ENCODE measurements around the gene HIVEP1.

HIVEP1 gene

DNA sequence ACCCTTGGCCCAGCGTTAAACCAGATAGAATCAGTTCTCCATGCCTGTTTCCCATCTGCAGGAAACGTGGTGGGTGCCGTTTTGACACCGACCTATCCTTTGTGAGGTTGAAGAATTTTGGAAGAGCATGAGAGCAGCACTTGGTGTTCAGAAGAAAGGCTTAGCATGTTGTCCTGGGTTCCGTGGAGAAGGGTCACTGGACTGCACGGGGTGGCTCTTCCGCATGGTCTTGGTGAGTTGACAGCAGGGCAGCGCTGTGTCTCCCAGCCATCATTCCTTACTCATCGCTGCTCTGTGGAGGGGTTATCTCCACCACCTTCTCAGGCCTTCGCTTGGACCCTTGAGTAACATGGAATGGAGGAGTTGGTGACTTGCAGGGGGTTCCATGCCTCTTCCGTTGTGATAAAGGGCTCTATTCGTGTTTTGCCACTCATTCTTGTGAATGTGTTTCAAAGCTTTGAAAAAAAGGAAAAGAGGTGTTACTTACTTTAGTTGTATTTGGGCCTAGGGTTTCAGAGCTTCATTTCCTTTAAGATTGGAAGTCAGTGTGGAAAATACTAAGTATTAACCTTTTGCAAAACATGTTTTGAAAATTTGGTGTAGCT lies 8.2 kb downstream of the HIVEP1 start:
- FAIRE-seq = no peak

DNA sequence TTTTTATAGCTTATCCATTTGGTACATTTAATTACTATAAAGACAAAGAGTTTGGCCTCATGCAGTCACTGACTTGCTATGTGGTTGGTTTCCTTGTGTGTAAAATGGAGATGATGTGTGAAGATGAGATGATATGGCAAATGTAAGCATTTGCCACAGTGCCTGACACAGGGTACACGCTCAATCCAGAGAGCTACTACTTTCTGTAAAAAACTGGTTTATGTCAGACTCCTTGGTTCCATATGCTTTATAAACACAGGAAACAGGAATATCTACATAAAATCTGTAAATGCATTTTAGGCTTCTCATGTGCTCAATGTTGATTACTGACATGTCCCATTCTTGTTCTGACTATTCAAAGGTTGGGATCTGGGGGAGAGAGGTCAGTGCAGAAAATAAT lies 10.4 kb downstream of the HIVEP1 start:
- no peak for FAIRE-seq

DNA sequence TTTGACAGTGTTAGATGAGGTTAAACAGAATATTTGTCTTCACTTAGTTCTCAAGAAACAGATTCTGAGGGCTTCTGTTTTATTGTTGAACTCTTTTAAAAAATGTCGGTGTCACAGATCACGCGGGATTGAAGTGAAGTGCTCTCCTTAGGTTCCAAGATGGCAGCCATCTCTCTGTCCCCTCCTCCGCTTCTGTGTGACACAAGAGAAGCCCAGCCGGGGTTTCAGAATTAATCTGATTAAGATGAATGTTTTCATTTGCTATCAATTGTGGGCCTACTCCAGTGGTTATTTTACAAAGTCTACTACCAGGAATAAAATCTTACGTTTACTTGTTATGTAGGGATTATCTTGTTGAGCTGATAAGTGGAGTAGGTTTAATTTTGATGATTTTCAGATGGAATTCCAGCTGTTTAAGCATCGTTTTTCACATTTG lies 10.9 kb downstream of the HIVEP1 start:
- no peak for FAIRE-seq

DNA sequence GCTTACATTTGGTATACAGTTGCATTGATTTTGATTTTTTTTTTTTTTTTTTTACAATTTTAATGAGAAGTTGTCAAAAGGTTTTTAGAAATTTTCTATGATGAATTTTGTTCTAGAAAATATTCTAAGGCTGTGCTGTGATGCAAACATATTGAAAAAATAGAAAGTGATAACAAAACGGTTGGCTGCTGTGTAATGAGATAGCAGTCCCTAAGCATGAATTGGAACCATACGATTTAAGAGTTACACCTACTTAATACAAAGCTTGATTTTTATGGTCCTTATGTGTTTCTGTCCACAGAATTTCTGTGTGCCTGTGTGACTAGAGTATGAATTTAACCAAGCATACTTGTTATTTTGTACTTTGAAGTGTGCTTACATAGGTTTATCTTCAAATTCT lies 12.1 kb downstream of the HIVEP1 start:
- no peak for FAIRE-seq

DNA sequence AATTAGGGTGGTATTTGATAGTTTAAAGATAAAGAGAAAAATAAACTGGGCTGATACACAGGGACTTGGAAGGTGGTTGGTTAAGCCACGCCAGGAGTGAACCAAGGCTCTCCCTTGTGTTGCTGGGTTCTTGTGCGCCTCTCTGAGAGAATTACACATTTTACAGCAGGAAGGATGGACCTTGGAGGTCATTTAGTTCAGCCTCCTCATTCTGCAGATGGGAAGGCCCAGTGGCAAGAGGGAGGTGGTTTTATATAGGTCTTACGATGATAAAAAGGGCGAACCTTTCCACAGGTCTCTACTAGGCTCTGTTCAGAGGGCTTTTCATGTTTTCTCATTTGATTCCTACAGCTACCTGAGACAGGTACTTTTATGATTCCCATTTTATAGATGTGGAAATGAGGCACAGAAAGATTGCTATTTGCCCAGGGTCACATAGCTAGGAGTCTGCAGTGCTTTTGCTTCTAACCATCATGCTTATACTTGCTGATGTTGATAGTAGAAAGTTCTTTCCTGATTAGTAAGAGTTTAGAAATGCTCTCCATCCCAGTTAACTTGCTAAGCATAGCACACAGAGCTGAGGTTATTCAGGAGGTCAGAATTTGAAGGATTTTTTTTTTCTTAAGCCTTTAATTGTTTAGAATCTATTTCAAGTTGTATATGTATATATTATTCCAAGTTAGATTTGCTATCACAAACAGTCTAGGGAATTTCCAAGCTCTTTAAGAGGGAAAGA lies 12.8 kb downstream of the HIVEP1 start:
- no peak for FAIRE-seq

DNA sequence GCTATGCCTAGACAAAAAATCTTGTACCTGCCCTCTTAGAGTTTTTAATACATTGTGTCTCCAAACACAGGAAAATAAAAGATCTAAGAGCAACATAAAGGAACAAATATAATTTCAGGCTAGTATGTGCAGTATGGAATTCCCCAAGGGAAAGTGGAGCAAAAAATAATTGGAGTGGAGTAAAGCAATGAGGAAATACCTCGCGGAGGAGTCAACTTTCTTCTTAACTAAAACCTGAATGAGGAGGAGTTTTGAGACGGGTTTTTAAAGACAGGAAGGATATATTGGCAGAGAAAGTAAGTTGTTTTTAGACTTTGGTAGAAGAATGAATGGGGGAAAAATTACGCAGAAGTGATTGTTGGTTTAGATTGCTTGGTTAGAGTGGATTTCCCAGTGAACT lies 14.0 kb downstream of the HIVEP1 start:
- no peak for FAIRE-seq

DNA sequence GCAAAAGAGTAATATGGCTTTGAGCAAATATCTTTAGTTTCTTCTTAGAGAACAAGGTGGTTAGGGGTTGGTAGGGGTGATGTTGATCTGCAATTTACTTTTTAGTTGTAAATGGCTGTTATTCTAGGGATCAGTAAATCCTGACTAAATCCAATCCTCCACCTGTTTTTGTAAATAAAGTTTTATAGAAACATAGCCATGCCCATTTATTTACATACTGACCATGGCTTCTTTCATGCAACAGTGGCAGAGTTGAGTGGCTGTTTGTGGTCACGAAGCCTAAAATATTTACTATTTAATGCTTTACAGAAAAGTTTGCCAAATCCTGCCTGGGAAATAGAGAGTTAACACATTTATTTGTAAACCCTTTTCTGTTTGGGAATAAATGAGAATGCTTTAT lies 14.7 kb downstream of the HIVEP1 start:
- FAIRE-seq = no peak

DNA sequence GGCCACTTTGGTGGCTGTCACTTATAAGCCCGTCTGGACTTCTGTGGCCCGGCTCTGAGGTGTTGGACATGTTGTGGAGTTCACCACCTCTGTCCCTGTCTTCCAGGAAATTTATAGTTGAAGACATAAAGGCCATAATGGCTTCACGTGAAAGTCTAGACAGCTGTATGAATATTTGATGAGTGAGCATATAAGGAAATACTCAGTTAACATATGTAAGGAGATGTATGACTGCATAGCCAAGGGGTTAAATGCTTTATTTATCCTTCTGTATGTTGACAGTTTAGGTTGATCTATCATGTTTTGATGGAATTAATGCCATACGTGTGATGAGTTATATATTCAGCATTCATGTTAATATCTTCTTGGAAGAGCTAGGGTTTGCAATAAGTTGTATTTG lies 16.1 kb downstream of the HIVEP1 start:
- FAIRE-seq = no peak

DNA sequence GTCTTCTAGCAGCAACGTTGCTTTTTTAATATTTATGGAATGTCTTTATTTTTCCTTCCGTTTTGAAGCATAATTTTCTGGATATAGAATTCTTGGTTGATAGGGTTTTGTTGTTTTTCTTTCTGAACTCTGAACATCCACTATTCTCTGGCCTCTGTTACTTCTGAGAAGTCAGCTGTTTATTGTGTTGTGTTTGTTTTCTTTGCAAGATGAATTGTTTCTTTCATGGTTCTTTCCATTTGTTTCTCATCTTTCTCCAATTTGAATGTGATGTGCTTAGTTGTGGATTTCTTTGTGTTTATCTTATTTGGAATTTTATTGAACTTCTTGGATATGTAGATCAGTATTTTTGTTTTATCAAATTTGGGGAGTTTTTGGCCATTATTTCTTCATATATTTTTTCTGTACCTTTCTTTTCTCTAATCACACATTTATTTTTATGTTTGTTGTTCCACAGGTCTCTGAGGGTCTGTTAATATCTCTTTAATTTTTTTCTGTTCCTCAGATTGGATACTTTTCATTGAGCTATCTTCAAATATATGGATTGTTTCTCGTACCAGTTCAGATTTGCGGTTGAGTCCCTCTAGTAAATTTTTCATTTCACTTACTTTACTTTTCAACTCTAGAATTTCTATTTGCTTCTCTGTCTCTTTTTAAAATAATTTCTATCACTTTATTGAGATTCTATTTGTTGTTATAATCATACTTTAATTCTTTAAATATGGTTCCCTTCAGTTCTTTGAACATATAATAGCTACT lies 18.0 kb downstream of the HIVEP1 start:
- no peak for FAIRE-seq

DNA sequence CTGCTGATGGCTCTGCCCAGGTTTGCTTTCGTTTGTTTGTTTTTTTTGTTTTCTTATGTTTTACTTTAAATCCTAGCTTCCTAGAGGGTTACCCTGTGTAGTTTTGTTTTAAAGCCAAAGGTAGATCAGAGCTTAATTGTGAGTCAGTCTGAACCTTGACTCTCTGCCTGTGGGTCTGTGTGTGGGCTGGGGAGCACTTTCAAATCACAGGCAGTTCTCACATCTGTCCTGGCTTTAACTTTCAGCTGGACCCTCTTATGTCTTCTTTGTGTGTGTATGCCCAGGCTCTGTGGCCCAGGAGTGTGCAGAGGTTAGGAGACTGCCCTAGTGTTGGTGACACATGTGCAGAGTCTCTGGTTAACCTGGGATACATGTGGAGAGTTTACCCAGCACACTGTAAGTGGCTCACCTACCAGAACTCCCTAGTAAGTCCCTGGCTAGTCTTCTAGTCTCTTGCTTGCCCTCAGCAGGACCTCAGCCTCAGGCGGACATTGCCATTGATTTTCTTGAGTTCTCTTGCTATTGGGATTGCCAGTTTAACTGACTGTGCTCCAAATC lies 19.0 kb downstream of the HIVEP1 start:
- FAIRE-seq = no peak

DNA sequence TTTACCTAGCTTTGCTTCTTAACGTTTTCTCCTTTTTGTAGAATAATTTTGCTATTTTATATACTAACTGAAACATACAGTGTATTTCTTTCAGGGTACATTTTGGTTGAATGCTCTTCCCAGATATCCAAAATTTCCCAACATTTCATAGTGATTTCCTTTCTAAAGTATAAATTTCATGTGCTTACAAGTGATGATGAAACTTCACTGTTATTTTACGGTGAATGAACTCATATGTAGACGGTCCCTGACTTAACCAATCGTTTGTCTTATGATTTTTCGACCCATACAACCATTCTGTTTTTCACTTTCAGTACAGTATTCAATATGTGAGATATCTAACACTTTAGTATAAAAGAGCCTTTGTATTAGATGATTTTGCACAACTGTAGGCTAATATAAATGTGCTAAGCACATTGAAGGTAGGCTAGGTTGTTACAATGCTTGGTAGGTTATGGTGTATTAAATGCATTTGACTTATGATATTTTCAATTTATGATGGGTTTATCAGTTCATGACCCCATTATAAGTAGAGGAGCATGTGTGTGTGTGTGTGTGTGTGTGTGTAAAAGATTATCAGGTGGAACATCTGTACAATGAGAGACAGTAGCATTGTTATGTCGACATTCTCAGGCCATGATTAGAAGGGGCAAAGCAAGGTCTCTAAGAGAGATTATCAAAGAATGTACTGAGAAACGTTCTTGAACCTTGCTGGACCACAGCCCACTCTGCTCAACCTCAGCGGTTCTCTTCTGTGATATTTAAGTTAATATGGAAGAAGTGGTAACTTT lies 20.9 kb downstream of the HIVEP1 start:
- no peak for FAIRE-seq

DNA sequence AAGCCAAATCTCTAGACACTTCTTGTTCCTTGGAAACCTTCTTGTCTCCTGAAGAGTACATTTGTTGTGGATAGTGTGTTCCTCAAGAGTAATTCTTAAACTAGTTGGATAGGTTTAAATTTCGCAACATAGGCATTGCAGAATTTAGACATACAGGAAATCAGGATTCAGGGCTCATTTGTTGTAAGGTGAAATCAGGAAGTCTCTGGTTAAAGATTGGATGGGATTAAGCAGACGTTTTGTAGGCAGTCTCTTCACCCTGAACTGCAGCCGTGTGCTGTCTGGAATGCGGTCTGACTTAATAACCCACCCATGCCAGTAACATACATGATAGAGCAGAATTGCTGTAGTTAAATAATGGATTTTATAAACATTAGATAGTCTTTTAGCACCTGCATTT lies 21.7 kb downstream of the HIVEP1 start:
- no peak for FAIRE-seq

DNA sequence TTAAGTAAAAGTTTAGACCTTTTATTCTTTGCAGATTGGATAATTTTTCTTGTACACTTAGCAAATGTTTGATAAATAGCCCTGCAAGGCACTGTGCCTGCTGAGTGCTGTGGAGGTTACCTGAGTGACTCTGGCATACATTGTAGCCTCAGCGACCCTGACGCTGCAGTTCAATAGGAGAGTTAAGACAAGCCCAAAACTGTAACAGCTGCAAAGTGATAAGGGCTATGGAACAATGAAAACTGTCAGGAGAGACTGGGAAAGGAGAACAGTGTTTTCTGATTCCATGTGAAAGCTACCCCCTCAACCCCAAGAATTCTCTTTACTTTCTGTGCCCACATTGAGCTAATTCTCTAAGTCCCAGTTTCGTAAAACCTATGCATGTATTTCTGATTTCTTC lies 22.2 kb downstream of the HIVEP1 start:
- FAIRE-seq = no peak

DNA sequence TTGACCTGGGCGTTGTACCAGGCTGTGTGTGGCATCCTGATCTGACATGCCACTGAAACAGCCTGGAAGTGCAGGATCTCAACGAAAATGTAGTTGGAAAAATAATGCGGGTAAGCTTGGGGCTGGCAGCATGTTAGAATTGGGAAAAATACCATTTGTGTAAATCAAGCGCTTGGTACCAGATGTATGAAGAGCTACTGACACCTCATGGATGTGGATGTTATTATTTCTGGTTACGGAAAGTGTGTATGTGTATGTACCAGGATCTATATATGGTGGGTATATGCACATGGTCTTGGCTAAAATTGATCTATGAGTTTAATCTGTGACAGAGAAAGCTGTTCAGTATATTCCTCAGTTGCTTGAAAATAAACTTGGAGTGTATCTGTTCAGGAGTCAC lies 22.7 kb downstream of the HIVEP1 start:
- no peak for FAIRE-seq

DNA sequence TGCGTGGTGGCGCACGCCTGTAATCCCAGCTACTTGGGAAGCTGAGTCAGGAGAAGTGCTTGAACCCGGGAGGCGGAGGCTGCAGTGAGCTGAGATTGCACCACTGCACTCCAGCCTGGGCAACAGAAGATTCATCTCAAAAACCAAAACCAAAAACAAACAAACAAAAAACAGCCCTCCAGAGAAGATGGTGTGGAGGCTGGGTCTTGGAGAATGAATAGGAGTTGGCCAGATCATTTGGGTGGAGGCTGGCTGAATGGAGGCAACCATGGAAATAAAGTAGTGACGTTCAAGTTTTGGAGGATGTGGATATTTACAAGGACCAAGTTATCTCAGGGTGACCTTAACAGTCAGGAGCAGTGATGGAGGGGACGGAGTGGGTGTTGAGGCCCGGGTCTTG lies 24.7 kb downstream of the HIVEP1 start:
- FAIRE-seq = no peak

DNA sequence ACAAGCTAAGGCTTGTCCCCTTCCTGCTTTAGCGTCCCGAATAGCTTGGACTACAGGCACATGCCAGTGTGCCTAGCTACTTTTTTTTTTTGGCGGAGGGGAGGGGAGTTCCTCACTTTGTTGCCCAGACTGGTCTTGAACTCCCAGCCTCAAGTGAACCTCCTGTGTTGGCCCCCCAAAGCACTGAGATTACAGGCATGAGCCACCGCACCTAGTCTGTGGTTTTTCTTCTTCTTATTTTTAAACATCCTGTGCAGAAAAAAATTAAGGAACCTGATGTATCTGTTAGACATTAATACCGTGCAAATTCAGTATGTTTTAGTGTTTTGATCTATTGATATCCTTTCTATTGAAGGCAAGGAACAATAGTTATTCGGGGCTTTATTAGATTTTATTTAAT lies 25.7 kb downstream of the HIVEP1 start:
- no peak for FAIRE-seq

DNA sequence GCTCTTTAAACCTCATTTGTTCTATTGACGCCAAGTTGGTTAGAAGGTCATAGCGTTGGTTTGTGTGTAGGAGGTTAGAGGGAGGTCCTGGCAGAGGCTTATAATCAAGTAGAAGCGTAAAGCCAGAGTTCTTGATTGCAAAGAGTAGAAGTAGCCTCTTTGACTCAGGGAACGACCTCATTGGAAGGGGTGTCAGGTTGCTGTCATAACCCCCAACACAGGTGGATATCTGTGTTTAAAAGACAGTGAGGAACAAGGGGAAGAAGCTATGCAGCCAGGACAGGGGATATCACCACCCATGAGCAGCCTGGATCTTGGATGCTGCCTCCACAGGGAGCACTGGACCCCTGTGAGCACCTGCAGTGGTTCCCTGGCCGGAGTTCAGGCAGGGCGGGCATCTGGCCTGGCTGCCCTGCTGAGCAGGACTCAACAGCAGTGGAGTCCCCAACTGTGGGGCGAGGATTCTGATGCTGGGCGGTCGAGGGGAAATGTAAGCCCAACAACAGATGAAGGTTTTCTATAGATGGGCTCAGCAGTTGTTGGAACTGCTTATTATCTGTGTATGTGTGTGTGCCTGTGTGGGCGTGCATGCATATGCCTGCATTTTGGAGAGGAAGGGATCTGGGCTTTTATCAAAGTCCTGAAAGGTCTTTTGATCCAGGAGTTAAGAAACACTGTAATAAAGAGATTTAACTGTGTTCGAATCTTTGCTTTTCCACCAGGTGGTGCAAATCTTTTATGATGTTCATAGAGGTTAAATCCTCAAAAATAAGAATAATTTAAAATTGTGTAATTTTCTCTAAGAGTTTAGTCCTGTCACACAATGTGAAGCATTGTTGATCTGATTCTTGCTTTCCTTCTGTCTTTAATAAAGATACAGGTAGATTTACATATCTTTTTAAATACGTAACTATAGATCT lies 27.7 kb downstream of the HIVEP1 start:
- no peak for FAIRE-seq

DNA sequence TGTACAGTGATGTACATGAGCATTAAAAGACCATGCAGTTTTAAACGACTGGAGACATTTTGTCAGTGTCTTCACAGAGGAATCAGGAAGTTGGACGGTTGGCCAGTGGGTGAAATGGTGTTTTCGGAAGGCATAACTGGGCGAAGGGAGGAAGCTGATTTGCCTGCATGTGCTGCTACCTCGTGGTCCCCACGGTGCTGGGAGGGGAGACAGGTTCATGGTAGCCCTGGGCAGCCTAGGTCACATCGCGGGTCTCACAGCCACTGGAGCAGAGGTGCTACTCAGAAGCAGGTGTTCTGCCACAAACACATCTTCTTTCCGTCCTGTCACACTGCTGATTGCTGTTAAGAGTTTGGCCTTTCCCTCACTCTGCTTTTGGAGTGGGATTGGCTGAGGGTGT lies 35.2 kb downstream of the HIVEP1 start:
- FAIRE-seq = no peak

DNA sequence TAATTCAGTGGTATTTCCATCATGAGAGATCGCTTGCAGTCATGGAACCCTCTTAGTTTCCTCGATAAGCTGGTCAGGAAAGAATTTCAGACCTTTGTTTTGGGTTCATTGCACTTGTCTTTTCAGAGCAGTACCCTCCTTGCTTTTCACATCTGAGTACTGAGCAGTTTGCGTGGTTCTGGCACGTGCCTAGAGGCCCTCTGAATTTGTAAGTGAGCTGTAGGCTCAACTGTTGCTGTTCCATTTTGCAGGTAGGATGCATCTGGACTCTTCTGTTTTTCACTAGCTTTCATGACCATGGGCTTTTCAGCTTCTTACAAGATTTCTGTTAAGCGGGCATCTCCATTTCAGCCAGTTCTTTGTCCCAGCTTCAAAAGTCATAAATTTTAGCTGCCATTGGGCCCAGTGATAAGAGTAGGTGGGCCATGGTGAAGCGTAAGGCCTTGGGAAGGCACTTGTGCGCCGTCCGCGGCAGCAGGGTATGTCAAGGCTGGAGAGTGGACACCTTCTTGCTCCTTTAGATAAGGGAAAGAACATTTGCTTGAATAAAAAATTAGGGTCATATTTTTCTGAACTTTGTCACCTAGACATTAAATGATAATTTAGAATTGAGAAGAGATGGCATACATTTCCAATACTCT lies 35.8 kb downstream of the HIVEP1 start:
- FAIRE-seq = no peak

DNA sequence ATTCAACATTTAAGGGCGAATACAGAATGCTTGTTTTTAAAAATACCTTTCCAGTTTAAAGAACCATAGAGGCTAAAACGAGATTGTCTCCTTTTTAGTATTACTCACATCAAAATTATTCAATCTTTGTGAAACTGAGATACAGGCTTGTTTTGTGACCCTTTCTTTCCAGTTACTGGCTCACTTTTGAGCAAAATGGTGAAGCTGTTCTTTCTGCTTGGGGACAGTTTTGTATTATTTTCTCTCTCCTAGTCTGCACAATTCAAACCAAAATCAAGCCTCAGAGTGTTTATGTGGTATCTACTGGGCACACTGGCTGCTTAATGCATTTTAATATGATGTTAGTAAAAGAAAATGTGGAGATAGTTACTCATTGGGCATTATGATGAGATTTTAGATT lies 36.5 kb downstream of the HIVEP1 start:
- no peak for FAIRE-seq

DNA sequence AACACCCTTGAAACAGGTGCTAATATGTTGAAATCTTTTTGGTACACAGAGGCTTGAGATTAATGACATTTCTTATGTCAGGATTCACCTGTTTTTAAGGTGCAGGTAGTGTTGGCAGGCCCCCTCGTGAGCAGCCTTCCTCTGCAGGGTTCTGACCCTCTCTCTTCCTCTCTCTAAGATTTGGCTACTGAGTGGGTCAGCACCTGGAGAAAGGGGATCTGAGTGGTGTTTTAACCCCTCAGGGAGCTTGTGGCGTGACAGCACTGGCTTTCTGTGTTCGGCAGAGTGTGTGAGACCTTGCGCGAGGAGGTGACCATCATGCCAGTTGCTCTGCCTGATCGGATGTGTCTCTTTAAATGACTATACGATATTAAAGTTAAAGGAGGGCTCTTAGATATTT lies 37.1 kb downstream of the HIVEP1 start:
- no peak for FAIRE-seq
